ENCODE results near the gene POP7. TPM values are rescaled to one million over a fixed set of nuclear protein-coding genes. Genes with fewer than 3 reads are reported as not detected.

Gene POP7
- total RNA-seq, 1 experiment from 2014 or later, result 28.2 TPM

DNA sequence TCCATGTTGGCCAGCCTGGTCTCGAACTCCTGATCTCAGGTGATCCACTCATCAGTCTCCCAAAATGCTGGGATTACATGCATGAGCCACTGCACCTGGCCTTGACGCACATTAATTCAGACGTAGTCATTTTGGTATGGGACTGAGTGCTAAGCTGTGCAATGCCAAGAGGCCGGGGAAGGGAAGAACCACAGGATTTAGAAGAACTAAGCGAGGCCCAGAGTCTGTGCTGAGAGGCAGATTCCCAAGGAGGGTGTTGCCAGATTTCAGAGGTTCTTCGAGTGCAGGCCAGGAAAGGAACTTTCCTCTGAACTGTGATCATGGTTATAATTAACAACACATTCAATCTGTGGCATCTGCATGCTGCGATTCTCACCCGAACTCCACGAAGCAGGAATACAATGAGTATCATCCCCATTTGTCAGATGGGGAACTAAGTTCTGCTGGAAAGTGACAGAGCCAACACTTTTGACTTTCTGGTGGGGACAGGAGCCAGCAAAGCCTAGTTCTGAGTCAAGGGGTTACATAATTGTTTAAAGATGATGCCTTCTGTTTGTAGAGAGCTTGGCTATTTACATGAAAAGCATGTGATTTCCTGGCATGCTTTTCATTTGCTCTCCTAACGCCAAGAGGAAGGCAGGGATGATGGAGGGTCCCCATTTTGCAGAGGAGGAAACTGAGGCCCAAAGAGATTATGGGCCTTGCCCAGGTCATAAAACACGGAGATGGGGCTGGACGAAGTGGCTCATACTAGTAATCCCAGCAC lies 21.3 kb downstream of the POP7 start:
- DNase-seq, result no peak
- Mint-ChIP-seq H3K9me3 (ENCODE audit: low read depth, unreplicated experiment) (no peaks in the 10 kb centered on the region), H3K27me3 (ENCODE audit: unreplicated experiment) (peaks cover 31% of the 10 kb centered on the region), H3K4me3 (ENCODE audit: low read depth, unreplicated experiment) (no peak overlapping the region), H3K27ac (ENCODE audit: unreplicated experiment) (no peak overlapping the region), H3K36me3 (ENCODE audit: insufficient read depth, unreplicated experiment) (no peaks in the 10 kb centered on the region), H3K4me1 (ENCODE audit: low read depth, unreplicated experiment) (no peaks in the 10 kb centered on the region)
- CTCF ChIA-PET, result interaction anchor here (0.6 kb wide), 1 partner anchor 148 kb away, joined by 3 read pairs; no protein-coding TSS in a partner anchor
- no TSS peak for BruUV-seq (replicated peaks)
- intact Hi-C loops (cut with micrococcal nuclease; ENCODE audit: unreplicated experiment), result no loop called here
- TF ChIP-seq, protein P1, sequence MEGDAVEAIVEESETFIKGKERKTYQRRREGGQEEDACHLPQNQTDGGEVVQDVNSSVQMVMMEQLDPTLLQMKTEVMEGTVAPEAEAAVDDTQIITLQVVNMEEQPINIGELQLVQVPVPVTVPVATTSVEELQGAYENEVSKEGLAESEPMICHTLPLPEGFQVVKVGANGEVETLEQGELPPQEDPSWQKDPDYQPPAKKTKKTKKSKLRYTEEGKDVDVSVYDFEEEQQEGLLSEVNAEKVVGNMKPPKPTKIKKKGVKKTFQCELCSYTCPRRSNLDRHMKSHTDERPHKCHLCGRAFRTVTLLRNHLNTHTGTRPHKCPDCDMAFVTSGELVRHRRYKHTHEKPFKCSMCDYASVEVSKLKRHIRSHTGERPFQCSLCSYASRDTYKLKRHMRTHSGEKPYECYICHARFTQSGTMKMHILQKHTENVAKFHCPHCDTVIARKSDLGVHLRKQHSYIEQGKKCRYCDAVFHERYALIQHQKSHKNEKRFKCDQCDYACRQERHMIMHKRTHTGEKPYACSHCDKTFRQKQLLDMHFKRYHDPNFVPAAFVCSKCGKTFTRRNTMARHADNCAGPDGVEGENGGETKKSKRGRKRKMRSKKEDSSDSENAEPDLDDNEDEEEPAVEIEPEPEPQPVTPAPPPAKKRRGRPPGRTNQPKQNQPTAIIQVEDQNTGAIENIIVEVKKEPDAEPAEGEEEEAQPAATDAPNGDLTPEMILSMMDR (IDR thresholded peaks at IDR 0.05; ENCODE audit: unreplicated experiment), result no peak

DNA sequence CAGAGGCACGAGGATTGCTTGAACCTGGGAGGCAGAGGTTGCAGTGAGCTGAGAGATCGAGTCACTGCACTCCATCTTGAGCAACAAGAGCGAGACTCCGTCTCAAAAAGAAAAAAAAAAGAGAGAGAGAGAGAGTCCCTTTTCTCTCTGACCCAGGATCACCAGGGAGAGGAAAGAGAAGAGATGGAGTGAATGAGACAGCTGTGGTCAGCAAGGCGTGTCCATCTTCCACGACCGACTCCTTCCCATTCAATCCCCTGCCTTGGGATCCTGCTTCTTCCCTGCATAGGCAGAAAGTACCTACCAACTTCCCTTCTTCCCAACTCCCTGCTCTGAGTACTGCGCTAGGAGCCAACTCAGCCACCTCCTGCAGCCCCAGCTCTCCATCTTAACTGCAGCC lies 22.3 kb downstream of the POP7 start:
- Mint-ChIP-seq H3K4me3 (ENCODE audit: low read depth, unreplicated experiment) (no peak overlapping the region), H3K27ac (ENCODE audit: unreplicated experiment) (no peak overlapping the region), H3K36me3 (ENCODE audit: insufficient read depth, unreplicated experiment) (no peaks in the 10 kb centered on the region), H3K4me1 (ENCODE audit: low read depth, unreplicated experiment) (no peaks in the 10 kb centered on the region), H3K27me3 (ENCODE audit: unreplicated experiment) (peaks cover 22% of the 10 kb centered on the region), H3K9me3 (ENCODE audit: low read depth, unreplicated experiment) (no peaks in the 10 kb centered on the region)
- CTCF ChIA-PET, result no interaction called here
- BruUV-seq (replicated peaks), result no TSS peak
- TF ChIP-seq, protein P1 (IDR thresholded peaks at IDR 0.05; ENCODE audit: unreplicated experiment), result no peak
- intact Hi-C loops (cut with micrococcal nuclease; ENCODE audit: unreplicated experiment), result no loop called here
- no peak for DNase-seq

DNA sequence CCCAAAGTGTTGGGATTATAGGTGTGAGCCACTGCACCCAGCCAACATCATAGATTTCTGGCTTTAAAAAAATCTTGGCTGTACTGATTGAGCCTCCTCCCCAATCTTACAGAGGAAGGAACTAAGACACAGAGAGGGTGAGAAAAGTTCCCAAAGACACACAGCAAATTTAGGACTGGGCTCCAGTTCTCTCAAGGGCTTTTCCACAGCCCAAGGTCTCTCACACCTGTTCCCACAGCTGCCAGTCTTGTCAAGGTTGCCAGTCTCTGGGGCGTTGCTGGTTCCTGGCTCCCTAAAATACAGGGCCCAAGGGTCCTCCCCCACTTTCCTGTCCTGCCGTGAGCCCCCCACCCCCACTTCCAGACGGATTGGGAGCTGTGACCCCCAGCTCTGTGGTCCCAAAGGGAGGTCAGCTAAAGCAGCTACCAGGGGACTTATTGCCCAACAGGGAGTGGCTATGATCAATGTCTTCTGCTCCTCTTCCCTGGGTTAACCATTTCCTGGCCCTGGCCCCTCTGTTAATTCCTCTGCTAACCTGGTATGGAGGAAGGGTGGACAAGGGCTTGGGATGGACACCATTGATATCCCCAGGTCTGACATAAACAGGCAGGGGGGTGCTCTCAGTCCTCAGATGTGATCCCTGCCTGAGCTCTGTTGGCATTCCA lies 24.3 kb downstream of the POP7 start:
- Mint-ChIP-seq H3K36me3 (ENCODE audit: insufficient read depth, unreplicated experiment) (no peaks in the 10 kb centered on the region), H3K9me3 (ENCODE audit: low read depth, unreplicated experiment) (no peaks in the 10 kb centered on the region), H3K4me3 (ENCODE audit: low read depth, unreplicated experiment) (no peak overlapping the region), H3K27ac (ENCODE audit: unreplicated experiment) (no peak overlapping the region), H3K27me3 (ENCODE audit: unreplicated experiment) (peaks cover 28% of the 10 kb centered on the region), H3K4me1 (ENCODE audit: low read depth, unreplicated experiment) (no peaks in the 10 kb centered on the region)
- intact Hi-C loops (cut with micrococcal nuclease; ENCODE audit: unreplicated experiment), result no loop called here
- CTCF ChIA-PET, result no interaction called here
- DNase-seq, result no peak
- TF ChIP-seq, protein P1 (IDR thresholded peaks at IDR 0.05; ENCODE audit: unreplicated experiment), result no peak
- BruUV-seq (replicated peaks), result no TSS peak

DNA sequence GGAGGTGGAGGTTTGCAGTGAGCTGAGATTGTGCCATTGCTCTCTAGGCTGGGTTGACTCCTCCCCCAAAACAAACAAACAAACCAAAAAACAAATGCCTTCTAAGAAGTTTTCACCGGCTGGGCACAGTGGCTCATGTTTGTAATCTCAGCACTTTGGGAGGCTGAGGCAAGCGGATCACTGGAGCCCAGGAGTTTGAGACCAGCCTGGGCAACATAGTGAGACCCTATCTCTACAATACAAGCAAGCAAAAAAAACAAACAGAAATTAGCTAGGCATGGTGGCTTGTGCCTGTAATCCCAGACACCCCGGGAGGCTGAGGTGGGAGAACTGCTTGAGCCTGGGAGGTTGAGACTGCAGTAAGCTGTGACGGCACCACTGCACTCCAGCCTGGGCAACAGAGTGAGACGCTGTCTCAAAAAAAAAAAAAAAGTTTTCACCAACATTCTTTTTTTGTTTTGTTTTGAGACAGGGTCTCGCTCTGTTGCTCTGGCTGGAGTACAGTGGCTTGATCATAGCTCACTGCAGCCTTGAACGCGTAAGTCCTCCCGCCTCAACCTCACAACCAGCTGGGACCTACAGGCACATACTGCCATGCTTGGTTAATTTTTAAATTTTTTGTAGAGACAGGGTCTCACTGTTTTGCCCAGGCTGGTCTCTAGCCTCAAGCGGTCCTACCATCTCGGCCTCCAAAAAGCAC lies 26.2 kb downstream of the POP7 start:
- H3K9me3 Mint-ChIP-seq (ENCODE audit: low read depth, unreplicated experiment), result no peaks in the 10 kb centered on the region
- no peak overlapping the region for H3K4me3 Mint-ChIP-seq (ENCODE audit: low read depth, unreplicated experiment)
- H3K36me3 Mint-ChIP-seq (ENCODE audit: insufficient read depth, unreplicated experiment), result no peaks in the 10 kb centered on the region
- no peak for DNase-seq
- H3K27me3 Mint-ChIP-seq (ENCODE audit: unreplicated experiment), result peaks cover 28% of the 10 kb centered on the region
- no peaks in the 10 kb centered on the region for H3K4me1 Mint-ChIP-seq (ENCODE audit: low read depth, unreplicated experiment)
- no TSS peak for BruUV-seq (replicated peaks)
- intact Hi-C loops (cut with micrococcal nuclease; ENCODE audit: unreplicated experiment), result no loop called here
- no peak overlapping the region for H3K27ac Mint-ChIP-seq (ENCODE audit: unreplicated experiment)
- CTCF ChIA-PET, result interaction anchor here (0.6 kb wide), 1 partner anchor 105 kb away, joined by 5 read pairs; no protein-coding TSS in a partner anchor
- TF ChIP-seq, protein P1 (IDR thresholded peaks at IDR 0.05; ENCODE audit: unreplicated experiment), result no peak
